Fibroblast of lung (primary cell): ENCODE results near the gene AASS. TPM values are rescaled to one million over a fixed set of nuclear protein-coding genes. Genes with fewer than 3 reads are reported as not detected.
"Not testable (repeated sequence)": the region's sequence is repeated elsewhere in the genome, so short reads cannot be mapped to it uniquely, and the experiment has no call there.

ENCODE experiments used
- DNase-seq, 2 donors: peaks; one replicate each; pipeline versions ENCODE4 v3.0.0 to v3.0.0-alpha.2; 2010; ENCODE audit warnings: low read depth in 2 of 2
- H2AFZ ChIP-seq: 2 replicates; pipeline ENCODE4 v1.5.1; 2012; ENCODE audit warnings: low read length, control low read depth, inconsistent platforms
- H3K27ac ChIP-seq: 2 replicates; pipeline ENCODE4 v1.5.1; 2011; ENCODE audit warnings: low read length, control low read depth; ENCODE audit not compliant: insufficient read depth
- H3K27me3 ChIP-seq: 2 replicates; pipeline ENCODE4 v1.5.1; 2011; ENCODE audit warnings: mild to moderate bottlenecking, low read length; ENCODE audit not compliant: control insufficient read depth, insufficient read depth
- H3K36me3 ChIP-seq: 2 replicates; pipeline ENCODE4 v1.5.1; 2011; ENCODE audit warnings: low read length; ENCODE audit not compliant: control insufficient read depth, insufficient read depth
- H3K4me1 ChIP-seq: 2 replicates; pipeline ENCODE4 v1.5.1; 2011; ENCODE audit warnings: low read length; ENCODE audit not compliant: control insufficient read depth, insufficient read depth; ENCODE audit errors: extremely low read depth
- H3K4me2 ChIP-seq: 2 replicates; pipeline ENCODE4 v1.5.1; 2011; ENCODE audit warnings: low read length, control low read depth; ENCODE audit not compliant: insufficient read depth; ENCODE audit errors: extremely low read depth
- H3K4me3 ChIP-seq, 4 experiments: fragments of 200-600 bp in 1 of 4; sonication (generic) in 1 of 4; replicated peaks in 1 of 4; 2 replicates each; pipeline ENCODE4 v1.5.1; 2011 to 2016; ENCODE audit warnings: low read length in 4 of 4, low read depth in 3 of 4, mild to moderate bottlenecking in 3 of 4, control low read depth in 2 of 4, inconsistent platforms in 1 of 4, mixed read lengths in 1 of 4; ENCODE audit not compliant: insufficient read depth in 1 of 4; ENCODE audit errors: control extremely low read depth in 1 of 4
- H3K79me2 ChIP-seq: 2 replicates; pipeline ENCODE4 v1.5.1; 2012; ENCODE audit warnings: mild to moderate bottlenecking, low read length, inconsistent platforms; ENCODE audit not compliant: control insufficient read depth, insufficient read depth
- H3K9ac ChIP-seq: 2 replicates; pipeline ENCODE4 v1.5.1; 2011; ENCODE audit warnings: mild to moderate bottlenecking, low read length, control low read depth; ENCODE audit not compliant: insufficient read depth
- H3K9me3 ChIP-seq: 2 replicates; pipeline ENCODE4 v1.5.1; 2012; ENCODE audit warnings: low read depth, low read length; ENCODE audit not compliant: control insufficient read depth, insufficient read depth
- H4K20me1 ChIP-seq: 2 replicates; pipeline ENCODE4 v1.5.1; 2011; ENCODE audit warnings: low read length; ENCODE audit not compliant: control insufficient read depth, insufficient read depth; ENCODE audit errors: extremely low read depth
- CTCF ChIP-seq, 2 donors: IDR thresholded peaks in 1 of 2; conservative IDR thresholded peaks in 1 of 2; 1 replicate in 1 of 2; 2 replicates in 1 of 2; pipeline ENCODE4 v1.5.1; 2011 to 2012; ENCODE audit warnings: low read length in 2 of 2, control low read depth in 1 of 2, inconsistent platforms in 1 of 2, low read depth in 1 of 2, mild to moderate bottlenecking in 1 of 2
- EZH2 ChIP-seq: IDR thresholded peaks from 2 replicates; pipeline ENCODE4 v1.5.1; 2012; ENCODE audit warnings: low read length, control low read depth, mild to moderate bottlenecking; ENCODE audit errors: missing control alignments
- polyA plus RNA-seq, 2 donors: library from polyadenylated mRNA; depleted of rRNA in 1 of 2; stranded (reverse) in 1 of 2; unstranded in 1 of 2; fragments of >200 nt; gene quantifications; 2 replicates each; pipeline ENCODE4 v1.2.1, GENCODE V29; 2011 to 2012; ENCODE audit warnings: missing spikeins in 1 of 2
- total RNA-seq: library from RNA; depleted of rRNA; stranded (reverse); fragments of >200 nt; gene quantifications from 2 replicates; pipeline ENCODE4 v1.2.1, GENCODE V29; 2014

The AASS gene
- total and polyA plus RNA-seq, 2 donors (not counting 1 experiment from before 2014, with no cell fraction given): 8.6 to 49.2 TPM

GRCh38 chr7:122182081-122182480 lies 38.0 kb upstream of the AASS start:
- Histone ChIP-seq H3K4me2 (no peak overlapping the region), H3K9me3 (no peaks in the 10 kb centered on the region), H3K27ac (no peak overlapping the region), H3K9ac (no peak overlapping the region), H3K79me2 (no peaks in the 10 kb centered on the region), H3K4me3 (no peak overlapping the region), H2AFZ (no peak overlapping the region), H3K27me3 (no peaks in the 10 kb centered on the region), H3K36me3 (no peaks in the 10 kb centered on the region), H4K20me1 (no peaks in the 10 kb centered on the region), H3K4me1 (no peaks in the 10 kb centered on the region)
- no peak for TF ChIP-seq CTCF (conservative IDR thresholded peaks at IDR 0.05 in 1 of 2, IDR thresholded peaks at IDR 0.05 in 1 of 2; ENCODE audit: low read depth in 1 of 2, low read length in 2 of 2)
- no peak for TF ChIP-seq EZH2
- no peak for DNase-seq

DNA sequence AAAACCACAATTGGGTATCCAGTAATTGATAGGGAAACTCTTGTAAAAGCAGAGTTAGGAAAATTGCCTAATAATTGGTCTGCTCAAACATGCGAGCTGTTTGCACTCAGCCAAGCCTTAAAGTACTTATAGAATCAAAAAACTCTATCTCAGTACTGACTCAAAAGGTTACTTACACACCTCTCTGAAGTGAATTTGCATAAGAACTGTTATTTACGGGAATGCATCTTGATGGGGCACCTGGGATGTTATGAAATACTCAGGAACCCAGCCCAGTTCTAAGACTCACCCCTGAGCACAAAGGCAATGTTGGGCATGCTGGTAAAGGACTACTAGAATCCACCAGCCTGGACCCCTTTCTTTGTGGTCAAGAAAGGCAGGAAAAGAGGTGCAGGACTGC lies 28.1 kb upstream of the AASS start:
- not testable (repeated sequence) for H4K20me1 ChIP-seq, H3K4me1 ChIP-seq, H3K9ac ChIP-seq, H3K27me3 ChIP-seq, H3K9me3 ChIP-seq, H3K4me2 ChIP-seq, H3K4me3 ChIP-seq, H3K27ac ChIP-seq, DNase-seq, H3K79me2 ChIP-seq, H2AFZ ChIP-seq, H3K36me3 ChIP-seq

GRCh38 chr7:122166740-122167139 lies 22.7 kb upstream of the AASS start:
- Histone ChIP-seq H3K9me3 (no peaks in the 10 kb centered on the region), H3K4me2 (no peak overlapping the region), H3K4me3 (no peak overlapping the region), H3K9ac (no peak overlapping the region), H4K20me1 (no peaks in the 10 kb centered on the region), H3K27me3 (no peaks in the 10 kb centered on the region), H3K4me1 (no peaks in the 10 kb centered on the region), H3K27ac (no peak overlapping the region), H3K79me2 (no peaks in the 10 kb centered on the region), H2AFZ (no peak overlapping the region), H3K36me3 (no peaks in the 10 kb centered on the region)
- TF ChIP-seq EZH2: no peak
- no peak for TF ChIP-seq CTCF (conservative IDR thresholded peaks at IDR 0.05 in 1 of 2, IDR thresholded peaks at IDR 0.05 in 1 of 2; ENCODE audit: low read depth in 1 of 2, low read length in 2 of 2)
- DNase-seq: peak; percentile 64 to 84
